HG02938 (cell line): Measurements from ENCODE around the gene FAM83B.
"Not testable (repeated sequence)": the region's sequence is repeated elsewhere in the genome, so short reads cannot be mapped to it uniquely, and the experiment has no call there.

ENCODE experiments used
- ATAC-seq: cut with Tn5 transposase; IDR thresholded peaks from one replicate; pipeline ENCODE4 v1.9.1; 2021; ENCODE audit warnings: mild to moderate bottlenecking, moderate library complexity; ENCODE audit not compliant: unreplicated experiment

The FAM83B gene

DNA sequence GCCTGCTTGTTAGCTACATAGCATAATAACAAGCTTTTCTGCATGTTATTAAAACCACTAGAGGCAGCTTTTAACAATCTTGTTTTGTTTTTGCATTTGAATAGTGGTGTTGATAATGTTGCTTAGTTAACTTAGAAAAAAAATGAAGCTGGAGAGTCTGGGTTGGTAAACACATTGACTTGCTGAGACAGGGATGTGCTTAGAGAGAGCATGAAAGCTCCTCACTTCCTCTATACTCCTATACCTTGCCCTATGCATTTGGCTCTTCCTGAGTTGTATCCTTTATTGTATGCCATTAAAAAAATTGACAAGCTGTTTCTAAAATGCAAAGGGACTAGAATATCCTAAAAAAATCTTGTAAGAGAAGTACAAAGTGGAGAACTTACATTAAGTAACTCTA, 13.6 kb downstream of the FAM83B start:
- ATAC-seq, result no peak

DNA sequence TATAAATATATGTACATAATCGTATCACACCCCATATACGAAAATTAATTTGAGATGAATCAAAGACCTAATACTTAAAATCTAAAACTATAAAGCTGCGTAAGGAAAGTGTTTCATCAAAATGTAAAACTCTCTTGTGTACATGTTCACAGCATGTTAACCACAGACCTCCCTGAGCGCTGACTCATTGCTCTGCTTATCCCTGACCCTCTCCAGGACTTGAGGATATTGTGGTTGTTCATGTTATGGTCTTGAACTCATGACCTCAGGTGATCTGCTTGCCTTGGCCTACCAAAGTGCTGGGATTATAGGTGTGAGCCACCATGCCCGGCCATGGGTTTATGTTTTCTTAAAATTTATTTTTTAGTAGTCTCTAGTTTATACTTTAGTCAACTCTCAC, 14.2 kb downstream of the FAM83B start:
- no peak for ATAC-seq

DNA sequence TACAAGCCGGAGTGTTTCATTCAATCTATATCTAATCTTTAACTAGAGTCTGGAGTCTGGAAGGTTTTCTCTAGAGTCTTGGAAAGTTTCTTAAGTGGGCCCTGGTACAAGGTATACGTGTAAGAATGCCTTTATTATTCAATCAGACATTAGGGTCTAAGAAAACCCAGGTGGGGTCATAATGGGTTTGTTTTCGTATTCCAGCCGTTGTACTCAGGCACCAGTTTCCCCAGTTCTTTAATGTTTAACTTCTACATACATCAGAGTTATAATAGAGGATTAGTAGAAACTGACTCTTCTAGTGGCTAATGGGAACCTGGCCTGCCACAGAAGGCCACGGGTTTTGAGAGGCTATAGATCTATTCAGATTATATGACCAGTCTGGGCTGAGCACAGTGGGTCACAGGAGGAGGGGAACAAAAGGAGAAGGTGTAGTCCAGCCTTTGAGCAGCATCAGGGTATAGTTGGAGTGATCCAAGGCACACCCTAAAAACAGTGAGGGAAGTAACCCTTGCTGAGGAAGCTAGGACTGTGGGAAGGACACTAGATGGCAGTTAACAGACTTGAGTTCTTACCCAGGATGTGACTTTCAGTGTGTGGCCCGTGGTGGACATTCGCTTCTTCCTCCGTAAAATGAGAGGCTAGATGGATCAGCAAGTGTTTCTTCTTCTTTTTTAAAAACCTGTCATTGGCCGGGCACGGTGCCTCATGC, 15.5 kb downstream of the FAM83B start:
- no peak for ATAC-seq

DNA sequence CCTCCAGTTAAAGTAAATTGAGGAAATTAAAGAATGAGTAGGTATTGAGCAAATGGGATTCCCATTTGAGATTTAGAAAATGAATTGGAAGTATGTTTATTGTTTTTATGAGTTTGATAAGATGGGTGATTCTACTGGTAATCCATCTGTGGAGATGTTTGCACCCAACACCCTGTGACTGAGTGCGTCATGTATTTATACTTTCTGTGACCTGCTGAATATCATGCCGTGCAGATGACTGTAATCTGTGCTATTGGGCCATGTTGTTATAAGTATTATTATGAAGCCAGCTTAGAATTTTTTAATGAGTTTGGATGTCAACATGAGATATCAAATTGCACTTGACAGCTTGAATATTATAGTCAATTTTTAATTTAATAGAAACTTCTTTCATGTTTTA, 17.7 kb downstream of the FAM83B start:
- ATAC-seq, result no peak

DNA sequence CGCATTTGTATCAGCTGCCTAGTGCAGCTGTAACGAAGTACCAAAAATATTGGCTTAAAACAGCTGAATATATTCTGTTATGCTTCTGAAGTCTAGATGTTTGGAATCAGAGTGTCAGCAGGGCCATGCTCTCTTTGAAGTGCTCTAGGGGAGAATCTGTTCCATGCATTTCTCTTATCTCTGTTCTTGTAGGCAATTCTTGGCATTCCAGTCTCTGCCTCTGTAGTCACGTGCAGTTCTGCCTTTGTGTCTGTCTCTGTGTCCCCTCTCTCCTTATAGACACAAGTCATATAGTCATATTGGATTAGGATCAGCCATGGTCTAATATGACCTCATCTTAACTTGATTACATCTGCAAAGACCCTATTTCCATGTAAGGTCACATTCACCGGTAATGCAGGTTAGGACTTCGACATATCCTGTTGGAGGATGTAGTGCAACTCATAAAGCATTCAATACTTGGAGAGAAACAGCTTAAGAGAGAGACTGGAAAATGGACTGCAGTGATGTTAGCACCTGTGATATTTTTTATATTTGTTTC, 18.6 kb downstream of the FAM83B start:
- no peak for ATAC-seq

DNA sequence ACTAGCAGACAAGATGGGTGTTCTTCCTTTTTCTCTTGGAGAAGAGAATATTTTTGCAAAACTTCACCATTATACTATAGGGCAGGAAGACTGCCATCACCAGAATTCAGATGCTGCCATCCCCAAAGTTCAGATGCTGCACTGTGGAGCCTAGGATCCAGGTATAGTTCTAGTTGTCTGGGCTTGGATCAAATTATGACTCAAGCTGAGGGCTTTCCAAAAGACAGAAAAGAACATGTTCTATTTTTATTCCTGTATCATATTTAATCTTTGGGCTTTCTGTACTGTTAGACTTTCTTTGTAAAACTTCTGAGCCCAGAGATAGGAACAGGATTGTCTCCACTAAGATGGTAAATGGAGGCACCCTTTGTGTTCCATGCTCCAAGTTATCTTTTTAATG, 22.0 kb downstream of the FAM83B start:
- ATAC-seq, result no peak

DNA sequence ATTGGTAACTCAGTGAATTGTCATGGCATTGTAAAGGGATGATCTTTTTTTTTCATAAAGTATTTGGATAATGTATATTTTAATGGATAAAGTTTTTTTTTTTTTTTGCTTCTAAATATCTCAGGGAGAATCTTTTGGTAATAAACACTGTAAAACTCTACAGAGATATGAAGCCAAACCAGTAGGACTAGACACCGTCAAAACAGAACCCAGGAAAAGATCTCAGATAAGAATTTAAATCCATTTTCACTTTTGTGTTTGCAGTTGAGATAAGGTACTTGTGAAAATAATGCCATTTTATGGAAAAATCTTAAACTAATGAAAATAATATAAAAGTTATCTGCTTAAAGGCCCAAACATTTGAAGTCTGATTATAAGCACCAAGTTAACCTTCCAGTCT, 27.0 kb downstream of the FAM83B start:
- no peak for ATAC-seq

DNA sequence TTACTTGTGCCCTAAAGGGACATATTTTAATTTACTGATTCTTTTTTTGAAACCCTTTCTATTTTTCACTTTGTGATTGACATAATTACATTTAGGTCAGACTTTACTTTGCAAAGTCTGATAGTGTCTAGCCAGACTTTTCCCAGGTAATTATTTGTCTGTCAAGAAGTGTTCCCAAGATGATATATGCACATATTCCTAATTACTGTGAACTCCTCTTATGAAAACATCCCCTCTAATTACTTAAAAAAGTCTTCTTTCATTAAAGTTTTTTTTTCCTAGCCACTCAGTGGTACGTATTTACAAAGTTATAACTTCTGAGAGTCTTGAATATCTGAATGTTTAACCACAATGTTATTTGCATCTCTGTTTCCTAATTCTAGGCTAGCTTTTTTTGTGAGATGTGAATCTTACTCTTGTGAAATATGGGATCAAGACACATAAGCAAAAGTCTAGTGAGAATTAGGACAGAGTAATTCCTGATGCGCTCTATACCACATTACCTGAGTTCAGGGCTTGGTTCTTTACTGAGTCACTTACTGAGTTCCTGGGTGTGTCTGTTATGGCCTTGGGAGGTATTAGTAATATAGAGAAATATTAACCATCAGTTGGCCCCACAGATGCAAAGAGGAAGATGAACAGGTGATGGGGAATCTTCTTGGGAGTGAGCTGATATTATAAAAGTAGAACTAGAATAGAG, 27.9 kb downstream of the FAM83B start:
- no peak for ATAC-seq

DNA sequence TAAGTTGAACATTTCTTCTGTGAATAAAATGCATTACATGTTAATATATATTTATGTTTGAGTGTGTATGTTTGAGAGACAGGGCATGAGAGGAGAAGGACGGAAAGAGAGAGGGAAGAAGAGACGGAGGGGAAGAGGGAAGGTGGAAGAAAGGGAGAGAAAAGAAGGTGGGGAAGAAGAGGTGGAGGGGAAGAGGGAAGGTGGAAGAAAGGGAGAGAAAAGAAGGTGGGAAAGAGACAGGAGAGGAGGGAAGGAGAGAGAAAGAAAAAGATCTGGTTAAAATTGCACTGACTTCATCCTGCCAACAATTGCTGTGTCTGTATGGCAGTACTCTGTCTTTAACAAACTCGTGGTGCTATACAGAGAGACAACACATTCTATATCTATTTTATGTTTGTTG, 29.0 kb downstream of the FAM83B start:
- no peak for ATAC-seq

DNA sequence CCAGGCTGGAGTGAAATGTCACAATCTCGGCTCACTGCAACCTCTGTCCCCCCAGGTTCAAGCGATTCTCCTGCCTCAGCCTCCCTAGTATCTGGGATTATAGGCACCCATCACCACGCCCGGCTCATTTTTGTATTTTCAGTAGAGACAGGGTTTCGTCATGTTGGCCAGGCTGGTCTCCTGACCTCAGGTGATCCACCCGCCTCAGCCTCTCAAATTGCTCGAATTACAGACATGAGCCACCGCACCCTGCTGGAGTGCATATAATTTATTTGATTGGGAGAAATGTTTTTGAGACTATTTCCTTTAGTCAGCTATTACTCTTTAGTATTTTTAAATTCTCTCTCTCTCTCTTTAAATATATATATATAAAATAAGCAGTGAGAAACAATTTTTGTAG, 29.8 kb downstream of the FAM83B start:
- no peak for ATAC-seq

DNA sequence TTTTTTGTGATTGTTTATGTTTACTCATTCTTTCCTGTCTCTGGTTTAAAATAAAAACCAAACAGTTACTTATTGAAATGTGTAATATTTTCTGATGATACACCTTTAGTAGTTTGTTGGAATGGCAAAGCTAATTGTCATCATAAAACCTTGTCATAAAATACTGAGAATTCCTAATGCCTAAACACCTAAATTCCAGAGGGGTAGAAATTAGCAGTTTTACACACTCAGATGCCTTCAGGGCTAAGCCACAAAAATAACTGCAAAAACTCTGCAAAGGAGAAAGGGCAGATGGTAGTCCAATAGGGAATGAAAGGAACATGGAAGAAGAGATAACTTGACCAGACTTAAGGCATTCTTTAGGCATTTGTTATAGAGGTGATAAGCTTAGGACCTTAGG, 30.3 kb downstream of the FAM83B start:
- ATAC-seq, result no peak

DNA sequence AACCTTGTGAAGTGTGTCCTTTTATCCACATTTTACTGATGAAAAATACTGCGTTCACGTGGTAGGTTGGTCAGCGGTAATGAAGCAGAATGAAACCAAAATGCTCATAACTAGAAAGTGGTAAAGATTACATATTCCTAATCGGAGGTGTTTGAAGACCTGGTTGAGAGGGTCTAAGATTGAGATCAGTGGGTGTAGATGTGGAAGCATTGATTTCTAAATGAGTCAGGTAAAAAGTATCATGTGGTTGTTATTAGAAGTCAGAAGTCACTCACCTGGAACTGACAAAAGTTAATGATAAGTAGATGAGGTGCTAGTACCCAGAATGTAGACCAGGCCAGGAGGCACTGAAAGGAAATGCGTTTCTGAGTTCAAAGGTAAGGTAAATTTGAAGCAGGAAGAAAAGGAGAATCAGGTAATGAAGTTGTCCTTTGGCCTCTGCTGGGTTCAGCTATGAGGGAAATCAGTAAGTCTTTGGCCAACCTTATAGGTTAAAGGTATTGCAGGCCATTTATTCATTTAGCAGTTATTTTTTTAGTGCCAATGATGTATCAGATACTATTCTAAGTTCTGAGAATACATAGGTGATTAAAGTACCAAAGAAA, 31.2 kb downstream of the FAM83B start:
- ATAC-seq, result peak; percentile 73

DNA sequence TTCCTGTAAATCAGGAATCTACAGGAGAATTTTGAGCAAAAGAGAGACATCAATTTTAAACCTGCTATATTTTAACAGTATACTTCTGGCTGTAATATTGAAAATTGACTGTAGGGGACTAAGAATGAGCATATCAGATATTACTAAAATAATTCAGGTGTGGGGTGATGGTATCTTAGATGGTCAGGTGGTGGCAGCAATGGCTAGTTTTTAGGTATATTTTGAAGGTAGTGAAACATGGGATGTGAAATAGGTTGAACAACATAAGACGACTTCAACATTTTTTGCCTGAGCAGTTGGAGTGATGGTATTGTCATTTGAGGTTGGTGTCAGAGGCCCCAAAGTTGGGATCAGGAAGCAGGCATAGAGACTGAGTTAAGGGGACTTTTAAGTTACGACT, 32.1 kb downstream of the FAM83B start:
- ATAC-seq, result no peak

DNA sequence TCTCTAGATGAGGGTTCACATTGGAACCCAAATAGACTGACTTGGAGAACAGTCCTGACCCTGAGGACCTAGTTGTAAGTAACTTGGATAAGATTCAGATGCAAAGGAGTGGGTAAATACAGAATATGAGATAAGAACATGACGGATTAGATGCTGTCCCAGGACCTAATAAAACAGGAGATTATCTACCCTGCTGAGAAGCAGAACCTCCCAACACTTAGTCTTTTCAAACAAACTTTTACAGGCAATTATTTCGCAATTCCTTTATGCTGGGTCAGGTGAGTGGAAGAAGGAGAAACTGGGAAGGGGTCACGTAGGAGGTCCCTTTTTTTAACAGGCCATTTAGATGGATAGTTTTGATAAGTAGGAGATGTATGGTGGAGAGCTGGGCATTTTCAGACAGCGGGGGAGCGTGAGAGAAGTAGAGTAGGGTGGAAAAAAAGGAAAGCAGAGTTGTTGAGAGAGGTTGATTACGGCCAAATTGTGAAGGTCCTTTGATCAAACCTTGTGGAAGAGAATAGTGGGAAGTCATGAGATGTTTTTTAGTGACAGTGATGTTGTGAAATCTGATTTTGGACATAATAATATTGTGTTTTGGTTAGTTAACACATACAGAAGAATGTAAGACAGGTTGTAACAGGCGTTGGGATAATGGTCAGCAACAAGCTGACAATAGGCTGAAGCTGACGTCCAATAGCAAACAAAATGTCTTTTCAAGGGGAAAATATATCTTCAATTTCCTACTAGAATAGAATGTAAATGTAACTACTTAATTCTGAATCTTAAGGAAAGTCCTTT, 32.8 kb downstream of the FAM83B start:
- ATAC-seq, result no peak

DNA sequence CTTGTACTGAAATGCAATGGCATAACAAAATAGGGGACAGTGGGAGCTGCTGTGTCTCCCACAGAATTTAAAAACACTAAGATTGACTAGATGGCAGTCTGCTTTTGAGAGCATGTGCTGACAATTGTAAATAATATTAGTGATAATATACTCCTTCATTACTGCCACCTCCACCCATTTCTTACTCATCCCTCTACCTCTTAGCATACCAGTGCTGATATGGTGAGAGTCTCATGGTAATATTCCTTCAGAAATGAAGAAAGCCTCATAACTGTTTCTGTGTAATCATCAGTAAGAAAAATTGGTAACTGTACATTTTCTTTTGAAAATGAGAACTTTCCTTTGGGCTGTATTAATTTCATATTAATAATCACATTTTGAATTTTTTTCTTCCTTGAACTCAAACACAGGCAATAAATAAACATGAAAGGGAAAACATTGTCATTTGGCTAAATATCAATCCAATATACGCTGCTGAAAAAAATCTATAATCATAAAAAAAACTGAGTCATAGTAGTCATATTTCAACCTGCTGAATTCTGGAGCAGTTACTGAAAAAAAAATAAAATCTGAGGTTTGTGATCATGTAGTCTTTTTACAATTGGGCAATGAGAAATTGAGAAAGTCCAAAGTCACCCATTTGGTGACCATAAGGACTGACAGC, 34.6 kb downstream of the FAM83B start:
- ATAC-seq, result no peak

DNA sequence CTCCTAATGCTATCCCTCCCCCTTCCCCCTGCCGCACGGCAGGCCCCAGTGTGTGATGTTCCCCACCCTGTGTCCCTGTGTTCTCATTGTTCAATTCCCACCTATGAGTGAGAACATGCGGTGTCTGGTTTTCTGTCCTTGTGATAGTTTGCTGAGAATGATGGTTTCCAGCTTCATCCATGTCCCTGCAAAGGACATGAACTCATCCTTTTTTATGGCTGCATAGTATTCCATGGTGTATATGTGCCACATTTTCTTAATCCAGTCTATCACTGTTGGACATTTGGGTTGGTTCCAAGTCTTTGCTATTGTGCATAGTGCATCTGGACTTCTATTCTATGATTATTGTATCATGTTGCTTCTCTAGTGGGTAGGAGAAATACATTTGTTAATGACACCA, 35.3 kb downstream of the FAM83B start:
- ATAC-seq, result not testable (repeated sequence)

DNA sequence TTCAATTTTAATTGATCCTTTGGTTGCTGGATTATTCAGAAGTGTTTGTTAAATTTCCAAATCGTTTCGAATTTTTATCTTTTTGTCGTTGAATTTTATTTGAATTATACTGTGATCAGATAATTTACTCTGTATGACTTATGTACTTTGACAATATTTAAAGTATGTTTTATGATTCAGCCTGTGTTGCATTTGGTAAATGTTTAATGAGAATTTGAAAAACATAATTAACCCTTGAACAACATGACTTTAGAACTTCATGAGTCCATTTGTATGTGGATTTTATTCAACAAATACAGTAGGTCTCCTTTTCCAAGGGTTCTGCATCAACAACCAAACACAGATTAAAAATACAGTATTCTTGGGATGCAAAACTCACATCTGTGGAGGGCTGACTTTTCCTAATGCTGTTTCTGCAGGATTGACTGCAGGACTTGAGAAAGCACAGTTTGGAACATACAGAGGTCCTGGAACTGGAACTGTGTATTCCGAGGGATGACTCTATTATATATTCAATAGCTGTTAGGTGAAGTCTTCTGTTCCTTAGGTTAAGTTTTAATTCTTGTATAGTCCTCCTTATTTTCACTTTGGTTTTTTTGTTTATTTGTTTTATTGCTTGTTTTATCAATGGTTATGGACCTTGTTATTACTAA, 40.5 kb downstream of the FAM83B start:
- no peak for ATAC-seq

DNA sequence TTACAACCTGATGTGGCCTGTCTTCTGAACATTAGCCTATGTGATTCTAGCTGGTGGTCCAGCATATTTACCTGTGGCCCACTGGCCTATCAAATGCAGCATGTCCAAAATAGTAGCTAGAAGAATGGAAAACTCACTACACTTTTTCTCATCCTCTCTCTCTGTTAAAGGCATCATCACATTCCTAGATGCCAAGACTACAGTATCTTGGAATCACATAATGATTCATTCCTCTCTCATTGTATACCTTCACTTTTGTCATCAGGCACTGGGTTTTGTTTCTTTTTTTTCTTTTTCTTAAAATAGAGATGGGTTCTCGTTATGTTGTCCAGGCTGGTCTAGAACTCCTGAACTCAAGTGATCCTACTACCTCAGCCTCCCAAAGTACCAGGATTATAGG, 45.0 kb downstream of the FAM83B start:
- ATAC-seq, result no peak

DNA sequence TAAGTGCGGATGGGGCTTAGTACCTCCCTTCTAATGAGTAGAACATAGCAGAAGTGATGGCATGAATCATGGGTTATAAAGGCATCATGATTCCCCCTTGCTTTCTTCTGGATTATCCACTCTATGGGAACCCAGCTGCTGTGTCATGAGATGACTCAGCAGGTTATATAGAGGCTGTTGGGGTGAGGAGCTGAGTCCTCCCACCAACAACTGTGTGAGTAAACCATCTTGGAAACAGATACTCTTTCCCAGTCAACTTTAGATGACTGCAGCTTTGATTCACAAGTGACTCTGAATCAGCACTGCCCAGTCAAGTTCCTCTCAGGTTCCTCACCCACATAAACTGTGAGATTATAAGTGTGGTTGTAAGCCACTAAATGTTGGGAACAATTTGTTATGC, 46.3 kb downstream of the FAM83B start:
- ATAC-seq, result no peak

DNA sequence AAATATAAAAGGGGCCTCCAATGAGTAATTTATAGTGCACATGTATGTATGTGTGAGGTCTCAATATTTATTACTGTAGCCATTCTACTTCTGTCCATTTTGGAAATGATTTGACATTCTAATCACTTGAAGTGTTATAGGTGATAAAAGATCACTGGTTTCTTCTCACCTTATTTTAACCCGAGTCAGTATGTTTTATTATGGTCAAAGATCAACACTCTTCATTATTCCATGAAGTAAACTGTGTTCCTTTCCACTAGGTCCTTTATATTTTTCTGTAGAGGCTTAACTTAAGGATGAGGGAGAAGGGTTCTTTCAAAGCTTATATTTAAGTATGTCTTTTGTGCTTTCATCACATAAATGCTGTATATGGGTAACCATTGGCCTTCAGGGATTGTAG, 47.2 kb downstream of the FAM83B start:
- ATAC-seq, result no peak
